Smooth muscle cell (in vitro differentiated cells): ENCODE results near the gene GNPNAT1. TPM values are rescaled to one million over a fixed set of nuclear protein-coding genes. Genes with fewer than 3 reads are reported as not detected.

Experiments
- DNase-seq: peaks from one replicate; lab custom pipeline; 2025; ENCODE audit not compliant: unreplicated experiment; lab: John Stamatoyannopoulos, UW
- H2AFZ ChIP-seq: fragments of 200-600 bp; sonication (generic); 2 replicates; pipeline ENCODE4 v1.6.0; 2016; ENCODE audit warnings: antibody characterized with exemption, low read depth, mild to moderate bottlenecking
- H3F3A ChIP-seq: fragments of 200-600 bp; sonication (generic); 2 replicates; pipeline ENCODE4 v1.6.0; 2017; ENCODE audit warnings: antibody characterized with exemption, low read depth
- H3K27ac ChIP-seq: fragments of 200-600 bp; sonication (generic); 2 replicates; pipeline ENCODE4 v1.5.1; 2016; ENCODE audit warnings: low read depth, mild to moderate bottlenecking
- H3K27me3 ChIP-seq: fragments of 200-600 bp; sonication (generic); 2 replicates; pipeline ENCODE4 v1.6.1; 2016; ENCODE audit warnings: low read depth, mild to moderate bottlenecking
- H3K36me3 ChIP-seq: fragments of 200-600 bp; sonication (generic); 2 replicates; pipeline ENCODE4 v1.5.1; 2016; ENCODE audit warnings: low read depth
- H3K4me1 ChIP-seq: fragments of 200-600 bp; sonication (generic); 2 replicates; pipeline ENCODE4 v1.5.1; 2016; ENCODE audit warnings: low read depth
- H3K4me2 ChIP-seq: fragments of 200-600 bp; sonication (generic); 2 replicates; pipeline ENCODE4 v1.6.0; 2016; ENCODE audit warnings: mild to moderate bottlenecking
- H3K4me3 ChIP-seq: fragments of 200-600 bp; sonication (generic); 2 replicates; pipeline ENCODE4 v1.5.1; 2016; ENCODE audit warnings: mild to moderate bottlenecking
- H3K79me2 ChIP-seq: fragments of 200-600 bp; sonication (generic); 2 replicates; pipeline ENCODE4 v1.6.0; 2016; ENCODE audit warnings: low read depth, mild to moderate bottlenecking
- H3K9ac ChIP-seq: fragments of 200-600 bp; sonication (generic); 2 replicates; pipeline ENCODE4 v1.6.0; 2016; ENCODE audit warnings: low read depth
- H3K9me3 ChIP-seq: fragments of 200-600 bp; sonication (generic); replicated peaks from 2 replicates; pipeline ENCODE4 v1.5.1; 2016; ENCODE audit warnings: low read depth
- H4K20me1 ChIP-seq: fragments of 200-600 bp; sonication (generic); 2 replicates; pipeline ENCODE4 v1.6.0; 2016; ENCODE audit warnings: low read depth
- CTCF ChIP-seq: fragments of 200-600 bp; sonication (generic); IDR thresholded peaks from 2 replicates; pipeline ENCODE4 v1.5.1; 2017; ENCODE audit warnings: borderline replicate concordance, mild to moderate bottlenecking, antibody characterized with exemption; ENCODE audit not compliant: insufficient read depth, poor library complexity, severe bottlenecking
- WGBS: methylation state at CpG from one replicate; pipeline ENCODE4 v1.1.7; 2016; ENCODE audit warnings: low lambda C conversion rate; 5-methylcytosine and 5-hydroxymethylcytosine counted together
- polyA plus RNA-seq: library from polyadenylated mRNA; unstranded; fragments of >200 nt; fragmentation: Nextera tagmentation; extraction: Ambion mirVana; gene quantifications from 2 replicates; pipeline ENCODE4 v1.2.1, GENCODE V29; 2016
- total RNA-seq: library from RNA; depleted of rRNA; stranded (reverse); fragments of >200 nt; gene quantifications from 2 replicates; pipeline ENCODE4 v1.2.3, GENCODE V29; 2014

Gene GNPNAT1
- total RNA-seq (22.9 and 23.5 TPM in 2 replicates), polyA plus RNA-seq (10.7 and 18.3 TPM in 2 replicates)

GRCh38 chr14:52791223-52792096 lies at the start of gene GNPNAT1:
GNPNAT1 (minus strand) TSS chr14:52791607; CDS start chr14:52784650, 6,957 bp downstream.
- Histone ChIP-seq H3K27me3 (no peaks in the 10 kb centered on the region), H3F3A (no peaks in the 10 kb centered on the region), H3K27ac (peak within 1 kb of the TSS; percentile 87), H2AFZ (peak within 1 kb of the TSS; percentile 89), H3K4me1 (peaks cover 26% of the 10 kb centered on the region), H3K4me2 (peak within 1 kb of the TSS; percentile 97), H4K20me1 (peaks cover 16% of the 10 kb centered on the region), H3K79me2 (peaks cover 40% of the 10 kb centered on the region), H3K36me3 (no peaks in the 10 kb centered on the region), H3K9me3 (no peaks in the 10 kb centered on the region), H3K9ac (peak within 1 kb of the TSS; percentile 82), H3K4me3 (peak within 1 kb of the TSS; percentile 80)
- TF ChIP-seq CTCF = no peak
- DNase-seq = peak; percentile 65
- WGBS = 2% methylated on average over 45 of the region's 74 CpGs

- Histone ChIP-seq H3K27me3 (no peaks in the 10 kb centered on the region), H2AFZ (no peak overlapping the region), H3F3A (no peaks in the 10 kb centered on the region), H3K4me1 (peaks cover under 1% of the 10 kb centered on the region), H3K9ac (no peak overlapping the region), H3K9me3 (no peaks in the 10 kb centered on the region), H3K79me2 (no peaks in the 10 kb centered on the region), H3K27ac (peak overlapping the region; percentile 35), H3K4me3 (no peak overlapping the region), H3K4me2 (no peak overlapping the region), H3K36me3 (no peaks in the 10 kb centered on the region), H4K20me1 (no peaks in the 10 kb centered on the region)
- TF ChIP-seq CTCF = no peak
- 58% methylated on average over 3 of the region's 3 CpGs for WGBS
- no peak for DNase-seq
Measured at GRCh38 chr14:52840877-52841276, 49.5 kb upstream of the GNPNAT1 start.

GRCh38 chr14:52837451-52837850 lies 46.0 kb upstream of the GNPNAT1 start:
- no peaks in the 10 kb centered on the region for H4K20me1 ChIP-seq
- H2AFZ ChIP-seq = no peak overlapping the region
- H3K36me3 ChIP-seq = no peaks in the 10 kb centered on the region
- no peaks in the 10 kb centered on the region for H3F3A ChIP-seq
- H3K79me2 ChIP-seq = no peaks in the 10 kb centered on the region
- TF ChIP-seq CTCF = no peak
- H3K9me3 ChIP-seq = no peaks in the 10 kb centered on the region
- WGBS = 92% methylated on average over 7 of the region's 7 CpGs
- H3K4me2 ChIP-seq = no peak overlapping the region
- H3K9ac ChIP-seq = no peak overlapping the region
- no peaks in the 10 kb centered on the region for H3K27me3 ChIP-seq
- H3K4me1 ChIP-seq = peaks cover 16% of the 10 kb centered on the region
- DNase-seq = no peak
- H3K4me3 ChIP-seq = no peak overlapping the region
- H3K27ac ChIP-seq = no peak overlapping the region
